GM19395 (cell line): ENCODE measurements around the gene DYNLRB2.

Experiments used
- ATAC-seq: cut with Tn5 transposase; IDR thresholded peaks from one replicate; pipeline ENCODE4 v1.9.1; 2021; ENCODE audit warnings: mild to moderate bottlenecking, moderate library complexity; ENCODE audit not compliant: unreplicated experiment

Gene DYNLRB2

GRCh38 chr16:80596507-80597207 lies 55.9 kb downstream of the DYNLRB2 start:
- no peak for ATAC-seq

DNA sequence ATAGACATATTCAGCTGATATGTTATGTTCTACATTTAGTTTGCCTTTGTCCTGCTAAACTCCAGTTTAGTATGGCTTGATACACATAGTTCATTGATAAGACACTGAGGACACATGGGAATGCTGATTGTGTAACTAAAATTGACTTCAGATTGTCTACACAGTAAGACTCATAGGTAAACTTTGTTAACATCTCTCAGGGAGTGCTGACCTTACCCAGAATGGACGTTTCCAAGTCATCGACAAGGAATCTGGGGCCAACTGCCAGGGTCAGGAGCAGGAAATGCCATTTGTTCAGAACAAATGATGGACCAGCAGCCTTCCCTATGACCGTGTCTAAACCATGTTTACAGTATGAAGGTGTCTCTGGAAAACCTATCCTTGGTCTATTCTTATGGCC lies 58.7 kb downstream of the DYNLRB2 start:
- no peak for ATAC-seq
